GM19238 (cell line): ENCODE data around the gene HELT.
"Not testable (repeated sequence)": the region's sequence is repeated elsewhere in the genome, so short reads cannot be mapped to it uniquely, and the experiment has no call there.

Source experiments
- DNase-seq: peaks from one replicate; pipeline ENCODE4 v3.0.0; 2011; ENCODE audit warnings: low spot score; ENCODE audit not compliant: insufficient read length

Gene HELT

DNA sequence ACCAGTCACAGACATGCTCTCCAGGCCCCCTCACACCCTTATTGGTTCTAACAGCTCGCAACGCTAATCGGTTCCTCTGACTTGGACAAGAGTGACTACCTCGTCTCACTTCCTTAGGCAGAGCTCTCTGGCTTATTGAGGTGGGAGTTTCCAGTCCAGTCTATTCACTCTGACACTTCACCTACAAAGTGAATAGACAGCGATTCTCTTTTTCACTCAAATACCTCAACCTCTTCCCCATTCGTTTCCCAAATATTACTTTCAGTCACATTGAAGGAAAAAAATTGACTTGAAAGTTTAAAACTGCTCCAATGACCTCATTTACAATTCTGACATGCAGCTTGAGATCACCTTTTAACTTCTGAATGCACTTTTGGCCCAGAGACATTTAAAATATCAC lies 17.7 kb downstream of the HELT start:
- DNase-seq = no peak

DNA sequence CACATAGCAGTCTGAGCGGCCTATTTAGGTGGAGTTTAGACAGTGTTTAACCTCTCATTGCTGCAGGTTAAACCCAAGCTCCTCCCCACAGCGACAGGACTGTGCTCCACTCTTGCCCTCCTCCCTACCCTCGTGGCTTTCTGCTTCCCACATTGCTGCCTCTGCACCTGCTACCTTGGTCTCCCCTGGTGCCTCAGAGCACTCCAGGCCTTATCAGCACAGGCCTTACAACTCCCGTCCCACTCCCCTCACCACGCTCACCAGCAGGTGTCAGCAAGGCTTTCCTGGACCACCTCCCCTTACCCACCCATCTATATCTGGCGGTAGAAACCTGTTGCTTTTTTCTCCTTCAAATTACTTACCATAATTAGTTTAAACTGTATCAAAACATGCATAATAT lies 18.6 kb downstream of the HELT start:
- DNase-seq = no peak

DNA sequence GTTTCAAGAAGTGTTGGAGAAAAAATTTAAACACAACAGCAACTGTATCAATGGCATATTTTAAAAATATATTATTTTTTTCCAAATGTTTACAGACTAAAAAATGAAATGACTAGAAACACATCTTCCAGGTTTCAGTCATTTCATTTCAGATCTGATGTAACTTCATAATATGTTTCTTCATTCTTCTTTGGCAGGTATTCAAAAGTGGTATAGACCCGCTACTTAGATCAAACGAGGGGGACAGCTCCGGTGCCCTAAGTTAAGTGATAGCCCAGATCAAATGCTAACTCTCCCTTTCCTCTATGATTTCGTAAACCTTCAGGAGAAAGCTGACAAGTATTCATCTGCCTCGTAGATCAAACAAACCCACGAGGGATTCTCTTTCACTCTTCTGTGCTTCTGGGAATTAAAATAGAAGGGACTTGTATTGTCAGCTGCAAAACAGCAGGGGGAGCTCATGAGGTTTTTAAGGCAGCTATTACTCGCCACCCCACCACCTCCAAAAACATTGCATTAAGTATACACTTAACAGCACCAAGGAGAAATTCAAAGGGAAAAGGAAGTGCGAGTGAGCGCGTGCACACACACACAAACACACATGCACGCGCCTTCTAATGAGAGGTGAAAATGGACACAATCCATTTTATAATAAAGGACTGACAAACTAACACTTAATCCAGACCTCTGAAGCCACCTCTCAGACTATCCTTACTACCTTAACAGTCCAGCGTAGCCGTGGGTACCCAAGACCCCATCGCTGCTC lies 21.4 kb downstream of the HELT start:
- peak; percentile 47 for DNase-seq

DNA sequence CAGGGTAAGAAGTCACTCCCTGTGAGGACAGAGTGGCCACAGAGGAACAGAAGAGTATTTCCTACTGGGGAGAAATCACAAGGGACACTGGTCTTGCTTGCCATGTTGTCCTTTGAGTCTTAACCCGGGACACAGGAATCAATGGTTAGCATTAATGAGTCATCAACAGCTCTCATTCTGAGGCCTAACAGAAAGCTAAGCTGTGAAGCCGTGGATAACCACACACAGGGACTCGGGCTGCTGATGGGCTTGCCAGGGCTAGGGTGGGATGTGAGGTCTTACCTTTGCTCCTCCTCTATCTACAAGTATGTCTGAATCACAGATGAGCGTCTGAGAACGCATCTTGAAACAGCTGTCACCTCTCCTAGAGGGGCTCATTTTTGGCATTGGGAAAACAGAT lies 22.2 kb downstream of the HELT start:
- no peak for DNase-seq

DNA sequence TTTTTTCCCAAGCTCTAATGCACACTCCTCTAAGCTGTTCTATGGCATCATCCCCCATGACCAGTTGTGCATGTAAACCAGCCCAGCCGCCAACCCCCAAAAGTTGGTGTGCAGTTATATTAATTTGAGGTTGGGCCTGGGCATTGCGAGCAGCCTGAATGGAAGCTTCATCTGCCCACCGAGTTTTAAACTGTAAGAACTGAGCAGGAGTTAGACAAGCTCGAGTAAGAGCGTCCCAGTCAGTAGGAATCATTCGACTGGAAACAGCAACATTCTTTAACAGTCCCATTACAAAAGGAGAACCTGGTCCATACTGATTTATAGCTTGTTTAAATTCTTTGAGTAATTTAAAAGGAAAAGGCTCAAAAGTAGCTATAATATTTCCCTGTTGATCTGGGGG lies 32.0 kb downstream of the HELT start:
- DNase-seq = not testable (repeated sequence)

DNA sequence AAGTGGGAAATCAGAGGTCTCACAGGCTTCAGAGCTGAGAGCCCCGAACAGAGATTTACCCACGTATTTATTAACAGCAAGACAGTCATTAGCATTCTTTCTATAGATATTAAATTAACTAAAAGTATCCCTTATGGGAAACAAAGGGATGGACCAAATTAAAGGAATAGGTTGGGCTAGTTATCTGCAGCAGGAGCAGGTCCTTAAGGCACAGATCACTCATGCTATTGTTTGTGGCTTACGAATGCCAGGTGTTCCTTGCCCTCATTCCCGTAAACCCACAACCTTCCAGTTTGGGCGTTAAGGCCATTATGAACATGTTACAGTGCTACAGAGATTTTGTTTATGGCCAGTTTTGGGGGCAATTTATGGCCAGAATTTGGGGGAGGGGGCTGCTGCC lies 33.0 kb downstream of the HELT start:
- DNase-seq = not testable (repeated sequence)

DNA sequence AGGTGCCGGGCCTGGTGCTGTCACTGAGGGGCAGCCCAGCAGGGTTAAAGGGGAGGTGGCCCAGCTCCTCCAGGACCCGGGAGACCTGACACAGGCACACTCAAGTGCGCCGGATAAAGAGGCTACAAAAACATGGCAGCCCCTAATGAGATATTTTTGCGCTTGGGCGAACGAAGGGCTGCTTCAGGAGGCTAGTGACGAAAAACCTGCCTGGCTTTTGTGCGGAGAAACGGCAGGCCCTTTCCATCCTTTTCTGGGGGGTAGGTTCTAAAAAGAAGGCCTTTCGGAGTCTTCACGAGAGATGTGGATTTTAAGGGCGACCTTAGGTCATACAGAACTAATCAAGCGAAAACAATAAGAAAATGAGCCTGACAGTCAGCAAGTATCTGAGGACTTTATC lies 35.5 kb downstream of the HELT start:
- no peak for DNase-seq

DNA sequence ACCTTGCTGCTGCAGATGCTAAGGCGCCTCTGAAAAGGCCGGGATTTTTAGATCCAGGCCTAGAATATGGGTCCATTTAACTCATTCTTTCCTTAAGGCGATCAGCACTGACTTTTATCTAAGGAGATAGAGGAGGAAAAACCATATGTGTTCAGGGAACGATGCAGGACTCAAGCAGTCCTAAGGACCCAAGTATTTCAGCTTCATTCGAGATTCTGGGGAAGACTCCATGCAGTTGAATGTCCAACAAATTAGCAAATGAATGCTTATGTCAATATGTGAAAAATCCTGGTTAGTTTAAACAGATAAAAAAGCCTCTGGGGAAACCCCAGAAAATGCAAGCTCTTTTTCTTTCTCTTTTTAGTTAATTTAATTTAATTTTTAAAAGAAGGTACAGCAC lies 36.0 kb downstream of the HELT start:
- DNase-seq = no peak

DNA sequence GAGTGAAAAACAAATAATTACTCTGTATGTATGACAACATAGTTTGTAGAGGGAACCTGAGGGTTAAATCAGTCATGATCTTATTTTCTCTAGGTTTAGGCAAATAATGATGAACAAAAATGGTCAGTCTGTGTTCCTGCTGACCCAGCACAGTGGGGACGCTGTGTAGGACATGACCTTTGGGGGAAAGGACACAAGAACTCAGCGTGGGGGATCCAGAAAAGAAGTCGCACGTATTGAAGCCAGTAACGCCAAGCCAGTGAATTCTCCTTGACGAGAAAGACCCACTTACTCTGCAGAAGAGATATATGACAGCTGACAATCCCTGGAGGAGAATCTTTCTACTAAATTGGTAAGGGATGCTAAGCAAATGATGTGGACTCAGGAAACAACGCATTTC lies 36.6 kb downstream of the HELT start:
- DNase-seq = no peak

DNA sequence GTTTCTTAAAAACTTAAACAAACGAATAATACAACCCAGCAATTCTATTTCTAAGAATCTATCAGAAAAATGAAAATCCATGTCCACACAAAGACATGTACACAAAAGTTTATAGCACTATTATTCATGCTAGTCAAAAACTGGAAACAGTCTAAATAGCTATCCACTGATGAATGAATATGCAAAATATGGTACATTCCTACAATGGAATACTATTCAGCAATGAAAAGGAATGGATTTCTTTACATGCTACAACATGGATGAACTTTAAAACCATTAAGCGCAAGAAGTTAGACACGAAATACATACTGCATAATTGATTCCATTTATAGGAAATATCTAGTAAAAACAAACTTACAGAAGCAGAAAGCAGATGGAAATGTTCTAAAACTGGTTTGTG lies 43.3 kb downstream of the HELT start:
- DNase-seq = no peak

DNA sequence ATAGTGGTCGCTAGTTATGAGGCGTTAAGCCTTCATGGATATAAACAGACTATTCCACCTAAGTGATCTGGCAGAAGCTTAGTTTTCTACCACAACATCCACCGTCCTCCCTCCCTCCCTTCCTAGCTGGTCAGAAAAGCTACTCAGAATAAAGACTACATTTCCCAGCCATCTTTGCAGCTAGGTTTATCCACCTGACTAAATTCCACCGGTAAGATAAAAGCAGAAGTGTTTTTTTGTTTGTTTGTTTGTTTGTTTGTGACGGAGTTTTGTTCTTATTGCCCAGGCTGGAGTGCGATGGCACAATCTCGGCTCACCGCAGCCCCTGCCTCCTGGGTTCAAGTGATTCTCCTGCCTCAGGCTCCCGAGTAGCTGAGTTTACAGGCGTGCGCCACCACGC lies 44.3 kb downstream of the HELT start:
- DNase-seq = no peak

DNA sequence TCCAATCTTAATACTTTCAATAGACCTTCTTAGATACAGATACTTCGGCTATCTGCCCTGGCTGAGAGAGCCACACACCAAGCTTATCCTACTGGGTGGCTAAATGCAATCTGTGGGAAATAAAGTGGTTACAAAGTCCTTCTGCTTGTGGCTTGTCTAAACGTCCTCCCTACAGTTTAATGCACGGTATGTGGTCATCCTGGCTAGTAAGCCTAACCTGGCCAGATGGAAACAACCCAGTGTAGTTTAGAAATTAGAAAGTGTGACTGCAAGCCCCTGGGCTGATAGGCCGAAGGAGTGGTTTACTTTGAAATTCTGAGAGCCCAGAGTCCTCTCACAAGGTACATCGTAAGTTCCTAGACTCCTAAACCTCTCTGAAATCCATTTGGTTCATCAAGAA lies 47.9 kb downstream of the HELT start:
- DNase-seq = no peak

DNA sequence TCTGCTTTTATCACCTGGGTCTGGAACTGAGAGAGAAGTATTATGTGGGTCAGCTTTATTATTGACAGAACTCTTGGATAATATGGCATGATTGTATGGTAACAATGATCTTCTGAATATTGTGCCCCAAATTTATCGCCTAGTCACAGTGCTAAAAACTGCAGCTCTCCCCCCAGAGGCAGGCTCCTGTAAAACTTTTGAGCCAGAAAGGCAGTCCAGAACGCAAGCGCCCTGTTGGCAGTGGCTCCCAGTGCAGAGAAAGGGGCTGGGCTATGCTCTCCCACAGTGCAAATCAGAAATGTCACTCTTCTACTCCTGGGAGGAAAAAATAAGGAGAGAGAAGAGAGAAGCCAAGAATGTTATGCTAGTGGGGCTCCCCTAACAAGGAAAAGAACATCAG lies 50.5 kb downstream of the HELT start:
- DNase-seq = no peak
